Measurements from ENCODE around the gene DDR2.
"Not testable (repeated sequence)": the region's sequence is repeated elsewhere in the genome, so short reads cannot be mapped to it uniquely, and the experiment has no call there.

Gene DDR2

GRCh38 chr1:162632217-162632666, at the start of gene DDR2:
Gene DDR2, plus strand, starts transcription at chr1:162632464. Its CDS starts 86,600 bp downstream, at chr1:162719064.
- no peak for DNase-seq

GRCh38 chr1:162582901-162583300, 49.4 kb upstream of the DDR2 start:
- DNase-seq = not testable (repeated sequence)

GRCh38 chr1:162585101-162585500, 47.2 kb upstream of the DDR2 start:
- not testable (repeated sequence) for DNase-seq

- no peak for DNase-seq
Measured at GRCh38 chr1:162587347-162587746, 44.9 kb upstream of the DDR2 start.

GRCh38 chr1:162587761-162588260, 44.5 kb upstream of the DDR2 start:
- DNase-seq = no peak

GRCh38 chr1:162590101-162590500, 42.2 kb upstream of the DDR2 start:
- no peak for DNase-seq

- no peak for DNase-seq
Measured at GRCh38 chr1:162590686-162591085, 41.6 kb upstream of the DDR2 start.

- no peak for DNase-seq
Measured at GRCh38 chr1:162596514-162597170, 35.6 kb upstream of the DDR2 start.

- DNase-seq = no peak
Measured at GRCh38 chr1:162599451-162599850, 32.8 kb upstream of the DDR2 start.

- not testable (repeated sequence) for DNase-seq
Measured at GRCh38 chr1:162603117-162603516, 29.1 kb upstream of the DDR2 start.

- DNase-seq = no peak
Measured at GRCh38 chr1:162605225-162605927, 26.9 kb upstream of the DDR2 start.

GRCh38 chr1:162609306-162609705, 23.0 kb upstream of the DDR2 start:
- no peak for DNase-seq

GRCh38 chr1:162612606-162613400, 19.5 kb upstream of the DDR2 start:
- DNase-seq = no peak

- no peak for DNase-seq
Measured at GRCh38 chr1:162616848-162617247, 15.4 kb upstream of the DDR2 start.

- no peak for DNase-seq
Measured at GRCh38 chr1:162617513-162617912, 14.8 kb upstream of the DDR2 start.

- DNase-seq = no peak
Measured at GRCh38 chr1:162619076-162619475, 13.2 kb upstream of the DDR2 start.

- DNase-seq = no peak
Measured at GRCh38 chr1:162621256-162621655, 11.0 kb upstream of the DDR2 start.

- no peak for DNase-seq
Measured at GRCh38 chr1:162625679-162626078, 6.6 kb upstream of the DDR2 start.

- DNase-seq = no peak
Measured at GRCh38 chr1:162626094-162626493, 6.2 kb upstream of the DDR2 start.

GRCh38 chr1:162626761-162627160, 5.5 kb upstream of the DDR2 start:
- DNase-seq = no peak

GRCh38 chr1:162627662-162628296, 4.5 kb upstream of the DDR2 start:
- no peak for DNase-seq

- no peak for DNase-seq
Measured at GRCh38 chr1:162629077-162629627, 3.1 kb upstream of the DDR2 start.

- no peak for DNase-seq
Measured at GRCh38 chr1:162629651-162630050, 2.6 kb upstream of the DDR2 start.

All from NCI-H1417 treated with DMSO at 0.1 percent for 48 hours (cell line).